ENCODE measurements around the gene GOLGA8N.
"Not testable (repeated sequence)": the region's sequence is repeated elsewhere in the genome, so short reads cannot be mapped to it uniquely, and the experiment has no call there.

DNA sequence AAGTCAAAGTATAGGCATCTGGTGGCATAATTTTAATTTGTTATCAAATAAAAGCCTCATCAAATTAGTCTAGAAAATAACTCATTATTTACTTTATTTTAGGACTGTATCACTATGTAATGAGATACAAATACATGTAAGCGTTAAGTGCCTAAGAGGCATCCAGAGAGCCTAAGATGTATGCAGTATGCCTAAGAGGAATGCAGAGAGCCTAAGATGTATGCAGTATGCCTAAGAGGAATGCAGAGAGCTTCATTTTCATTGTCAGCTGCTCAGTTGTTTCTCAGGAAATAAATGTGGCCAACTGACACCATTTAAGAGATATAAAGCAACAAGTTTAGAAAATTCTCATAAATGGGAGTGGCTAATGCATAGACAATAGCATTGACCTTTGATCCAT lies 49.8 kb upstream of the GOLGA8N start:
- TF ChIP-seq, protein P1, sequence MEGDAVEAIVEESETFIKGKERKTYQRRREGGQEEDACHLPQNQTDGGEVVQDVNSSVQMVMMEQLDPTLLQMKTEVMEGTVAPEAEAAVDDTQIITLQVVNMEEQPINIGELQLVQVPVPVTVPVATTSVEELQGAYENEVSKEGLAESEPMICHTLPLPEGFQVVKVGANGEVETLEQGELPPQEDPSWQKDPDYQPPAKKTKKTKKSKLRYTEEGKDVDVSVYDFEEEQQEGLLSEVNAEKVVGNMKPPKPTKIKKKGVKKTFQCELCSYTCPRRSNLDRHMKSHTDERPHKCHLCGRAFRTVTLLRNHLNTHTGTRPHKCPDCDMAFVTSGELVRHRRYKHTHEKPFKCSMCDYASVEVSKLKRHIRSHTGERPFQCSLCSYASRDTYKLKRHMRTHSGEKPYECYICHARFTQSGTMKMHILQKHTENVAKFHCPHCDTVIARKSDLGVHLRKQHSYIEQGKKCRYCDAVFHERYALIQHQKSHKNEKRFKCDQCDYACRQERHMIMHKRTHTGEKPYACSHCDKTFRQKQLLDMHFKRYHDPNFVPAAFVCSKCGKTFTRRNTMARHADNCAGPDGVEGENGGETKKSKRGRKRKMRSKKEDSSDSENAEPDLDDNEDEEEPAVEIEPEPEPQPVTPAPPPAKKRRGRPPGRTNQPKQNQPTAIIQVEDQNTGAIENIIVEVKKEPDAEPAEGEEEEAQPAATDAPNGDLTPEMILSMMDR (conservative IDR thresholded peaks at IDR 0.05; ENCODE audit: low read depth, low read length), result not testable (repeated sequence)
- TF ChIP-seq EZH2 (IDR thresholded peaks at IDR 0.05; ENCODE audit: low read length, unreplicated experiment), result not testable (repeated sequence)
